ENCODE data around the gene TMEM208.
A peak's percentile ranks its signal among the peaks of the same experiment; 100 is the strongest.

TMEM208 gene

DNA sequence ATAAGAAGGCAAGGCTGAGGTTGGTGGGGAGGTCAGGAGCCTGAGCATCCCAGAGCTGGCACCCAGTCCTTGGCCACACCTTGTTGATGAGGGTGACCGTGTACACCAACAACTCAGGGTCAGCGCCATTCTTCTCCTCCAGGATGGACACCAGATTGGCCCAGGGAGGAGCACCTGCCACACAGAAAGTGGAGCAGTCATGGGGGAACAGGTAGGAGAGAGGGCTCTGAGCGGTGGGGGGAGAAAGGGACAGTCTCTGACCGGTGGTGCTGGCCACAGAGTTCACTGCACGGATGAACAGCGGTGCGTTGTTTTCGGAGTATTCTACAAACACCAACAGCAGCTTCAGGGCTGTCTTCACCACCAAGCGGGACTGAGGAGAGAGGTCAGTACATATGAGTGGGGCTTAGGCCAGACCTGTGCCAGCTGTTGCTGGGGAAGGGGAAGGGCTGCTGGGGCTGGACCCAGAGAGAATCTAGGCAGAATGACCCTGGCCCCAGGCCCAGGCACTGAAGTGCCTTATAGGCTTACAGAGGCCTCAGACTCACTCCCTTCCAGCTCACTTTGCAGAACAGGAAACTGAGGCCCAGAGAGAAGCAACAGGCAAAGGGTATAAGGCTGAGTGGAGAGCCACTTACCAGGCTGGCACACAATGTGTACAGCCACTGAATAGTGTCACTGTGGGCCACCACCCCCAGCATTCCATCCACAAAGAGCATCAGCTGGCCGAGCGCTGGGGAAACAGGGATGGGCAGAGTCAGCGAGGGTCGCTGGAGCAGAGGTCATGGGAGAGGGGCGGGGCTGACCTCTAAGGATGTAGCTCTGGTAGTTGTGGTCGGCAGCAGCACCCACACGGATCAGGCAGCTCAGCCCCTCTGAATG, 10.7 kb downstream of the TMEM208 start:
- no peaks in the 10 kb centered on the region for H3K27me3 ChIP-seq (ENCODE audit: insufficient read depth, low read length)
- no peak overlapping the region for H3K27ac ChIP-seq (ENCODE audit: low read depth, low read length)
- H3K79me2 ChIP-seq (ENCODE audit: control insufficient read depth, insufficient read depth, low read length, unreplicated experiment): peaks cover 27% of the 10 kb centered on the region
- no peak overlapping the region for H3K4me3 ChIP-seq (ENCODE audit: low read depth, low read length)
- H3K4me1 ChIP-seq (ENCODE audit: control insufficient read depth, insufficient read depth, low read length, unreplicated experiment): peaks cover 32% of the 10 kb centered on the region
- H2AFZ ChIP-seq (ENCODE audit: low read length, unreplicated experiment): no peak overlapping the region
- peaks cover 31% of the 10 kb centered on the region; the same call in 1 of the 2 replicates for H3K36me3 ChIP-seq (ENCODE audit: insufficient read depth, low read length)

DNA sequence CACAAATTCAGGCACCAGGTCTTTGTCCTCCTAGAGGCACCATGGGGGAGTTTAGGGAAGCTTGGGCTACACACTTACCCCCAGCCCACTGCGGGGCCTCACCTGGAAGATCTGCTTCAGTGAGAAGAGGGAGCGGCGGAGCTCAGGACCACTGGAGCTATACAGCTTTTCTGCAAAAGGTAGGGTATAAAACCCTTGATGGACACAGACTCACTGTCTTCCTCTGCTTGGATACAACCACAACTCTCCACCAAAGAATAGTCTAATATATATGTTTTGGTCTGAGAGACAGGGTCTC, 11.3 kb downstream of the TMEM208 start:
- Histone ChIP-seq H2AFZ (ENCODE audit: low read length, unreplicated experiment) (no peak overlapping the region), H3K27me3 (ENCODE audit: insufficient read depth, low read length) (no peaks in the 10 kb centered on the region), H3K4me3 (ENCODE audit: low read depth, low read length) (no peak overlapping the region), H3K4me1 (ENCODE audit: control insufficient read depth, insufficient read depth, low read length, unreplicated experiment) (peaks cover 36% of the 10 kb centered on the region), H3K27ac (ENCODE audit: low read depth, low read length) (no peak overlapping the region), H3K79me2 (ENCODE audit: control insufficient read depth, insufficient read depth, low read length, unreplicated experiment) (peaks cover 30% of the 10 kb centered on the region), H3K36me3 (ENCODE audit: insufficient read depth, low read length) (peaks cover 31% of the 10 kb centered on the region; the same call in 1 of the 2 replicates)

DNA sequence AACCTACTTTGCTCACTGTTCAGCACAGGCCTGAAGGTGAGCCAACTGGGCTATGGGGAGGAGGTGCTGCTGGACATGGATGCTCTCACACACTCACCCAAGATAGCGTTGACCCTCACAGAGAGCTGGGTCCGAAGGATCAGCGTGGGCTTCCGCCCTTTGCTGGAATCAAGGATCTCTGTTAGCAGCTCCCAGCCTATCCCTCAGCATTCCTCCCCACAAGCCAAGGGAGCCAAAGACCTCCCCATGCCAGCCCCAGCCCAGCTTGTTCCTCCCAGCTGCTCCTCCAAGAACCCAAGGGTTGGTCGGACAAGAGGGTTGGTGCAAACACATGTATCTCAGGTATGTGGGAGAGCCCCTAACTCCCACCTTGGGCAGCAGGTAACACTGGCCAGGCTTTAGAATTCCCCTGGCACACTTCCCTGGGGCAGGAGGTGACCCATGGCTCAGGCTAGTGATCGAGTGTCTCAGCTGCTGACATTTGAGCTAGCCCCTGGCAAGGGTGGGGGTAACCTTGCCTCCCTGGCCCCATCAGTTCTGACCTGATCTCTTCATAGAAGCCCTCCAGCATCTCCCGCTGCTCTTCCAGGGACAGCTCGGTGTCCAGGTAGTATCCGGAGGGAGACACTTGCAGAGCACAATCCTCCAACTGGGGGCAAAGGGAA, 12.0 kb downstream of the TMEM208 start:
- Histone ChIP-seq H3K27ac (ENCODE audit: low read depth, low read length) (0 out of 2 replicates have a peak overlapping the region, but pooled peaks have one; percentile 98), H3K36me3 (ENCODE audit: insufficient read depth, low read length) (peaks cover 31% of the 10 kb centered on the region; the same call in 1 of the 2 replicates), H3K27me3 (ENCODE audit: insufficient read depth, low read length) (no peaks in the 10 kb centered on the region), H3K79me2 (ENCODE audit: control insufficient read depth, insufficient read depth, low read length, unreplicated experiment) (peaks cover 37% of the 10 kb centered on the region), H3K4me1 (ENCODE audit: control insufficient read depth, insufficient read depth, low read length, unreplicated experiment) (peaks cover 43% of the 10 kb centered on the region), H3K4me3 (ENCODE audit: low read depth, low read length) (no peak overlapping the region), H2AFZ (ENCODE audit: low read length, unreplicated experiment) (no peak overlapping the region)

DNA sequence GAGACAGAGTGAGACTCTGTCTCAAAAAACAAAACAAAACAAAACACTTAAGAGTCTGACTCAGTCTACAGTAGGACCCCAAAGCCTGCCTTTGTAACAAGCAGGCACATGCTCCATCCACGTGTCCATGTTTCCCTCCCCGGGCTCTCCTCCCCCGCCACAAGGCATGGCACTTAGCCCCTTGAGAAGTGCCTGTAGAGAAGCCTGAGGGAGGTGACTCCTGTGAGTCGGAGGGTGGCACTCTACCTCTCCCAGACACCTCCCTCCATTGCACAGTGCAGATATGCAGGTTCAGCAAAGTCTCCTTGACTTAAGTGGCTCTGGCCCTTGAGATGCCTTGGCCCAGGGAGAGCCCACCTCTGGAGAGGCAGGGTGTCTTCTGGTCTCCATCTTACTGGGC, 13.6 kb downstream of the TMEM208 start:
- Histone ChIP-seq H3K79me2 (ENCODE audit: control insufficient read depth, insufficient read depth, low read length, unreplicated experiment) (peaks cover 47% of the 10 kb centered on the region), H3K27ac (ENCODE audit: low read depth, low read length) (peak overlapping the region; percentile 98), H2AFZ (ENCODE audit: low read length, unreplicated experiment) (no peak overlapping the region), H3K27me3 (ENCODE audit: insufficient read depth, low read length) (no peaks in the 10 kb centered on the region), H3K36me3 (ENCODE audit: insufficient read depth, low read length) (peaks cover 24% of the 10 kb centered on the region; the same call in 1 of the 2 replicates), H3K4me1 (ENCODE audit: control insufficient read depth, insufficient read depth, low read length, unreplicated experiment) (peaks cover 54% of the 10 kb centered on the region), H3K4me3 (ENCODE audit: low read depth, low read length) (no peak overlapping the region)

DNA sequence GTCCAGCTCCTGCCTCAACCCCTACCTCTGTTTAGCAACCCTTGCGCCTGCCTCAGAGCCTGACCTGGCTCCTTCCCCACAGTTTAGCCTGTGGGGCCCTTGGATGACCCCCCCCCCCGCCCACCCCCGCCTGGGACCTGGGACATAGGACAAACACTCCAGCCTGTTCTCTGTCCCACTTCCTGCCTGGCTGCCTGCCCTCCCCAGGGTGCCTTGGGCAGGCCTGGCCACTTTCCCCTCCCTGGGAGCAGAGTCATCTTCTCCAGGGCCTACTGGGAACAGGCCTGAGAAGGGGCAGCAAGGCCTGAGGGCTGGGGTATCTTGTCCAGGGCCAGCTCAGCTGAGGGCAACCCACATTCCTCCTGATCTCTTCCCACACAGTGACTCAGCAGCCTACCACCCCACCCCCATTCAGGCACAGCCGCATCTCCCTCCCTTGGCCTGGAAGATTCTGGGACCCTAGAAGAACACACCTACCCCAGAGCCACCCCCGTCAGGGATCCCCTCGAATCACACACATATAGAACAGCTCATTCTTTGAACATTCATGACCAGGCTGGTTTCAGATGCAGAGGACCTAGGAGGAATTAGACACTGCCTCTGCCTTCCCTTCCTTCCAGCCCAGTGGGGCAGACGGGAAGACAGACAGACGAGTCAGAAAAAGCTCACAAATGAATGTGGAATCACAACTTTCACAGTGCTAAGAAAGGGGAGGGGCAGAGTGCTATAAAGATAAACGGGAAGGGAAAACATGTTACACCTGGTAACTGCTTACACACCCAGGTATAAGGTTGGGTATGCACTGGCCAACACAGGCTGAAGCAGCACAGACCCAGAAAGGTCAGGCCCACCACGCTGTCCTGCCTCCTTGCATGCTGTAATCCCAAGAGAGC, 14.3 kb downstream of the TMEM208 start:
- H3K79me2 ChIP-seq (ENCODE audit: control insufficient read depth, insufficient read depth, low read length, unreplicated experiment): peaks cover 47% of the 10 kb centered on the region
- no peaks in the 10 kb centered on the region for H3K27me3 ChIP-seq (ENCODE audit: insufficient read depth, low read length)
- peaks cover 54% of the 10 kb centered on the region for H3K4me1 ChIP-seq (ENCODE audit: control insufficient read depth, insufficient read depth, low read length, unreplicated experiment)

DNA sequence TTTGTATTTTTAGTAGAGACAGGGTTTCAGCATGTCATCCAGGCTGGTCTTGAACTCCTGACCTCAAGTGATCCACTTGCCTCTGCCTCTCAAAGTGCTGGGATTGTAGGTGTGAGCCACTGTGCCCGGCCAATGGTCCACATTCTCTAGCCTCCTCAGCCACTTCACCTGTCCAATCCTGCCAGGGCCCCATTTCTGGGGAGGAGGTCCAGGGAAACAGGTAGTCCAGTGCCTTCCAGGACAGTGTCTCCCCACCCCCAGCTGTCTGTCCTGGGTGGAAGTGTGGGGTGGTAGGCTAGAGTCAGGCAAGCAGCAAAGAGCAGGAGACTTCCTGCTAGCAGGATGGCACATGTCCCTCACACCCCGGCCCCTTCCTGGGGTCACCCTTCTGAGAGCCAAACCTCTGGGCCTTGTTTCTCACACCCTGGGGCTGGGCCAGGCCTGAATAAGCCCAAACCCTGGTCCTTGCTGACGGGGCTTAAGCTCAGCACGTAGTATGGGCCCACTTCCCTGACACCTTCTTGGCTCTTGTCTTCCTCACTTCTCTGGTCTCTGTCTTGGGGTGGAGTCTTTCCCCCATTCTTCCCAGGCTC, 15.3 kb downstream of the TMEM208 start:
- peaks cover 54% of the 10 kb centered on the region for H3K79me2 ChIP-seq (ENCODE audit: control insufficient read depth, insufficient read depth, low read length, unreplicated experiment)

More for the DNA sequence above, 14.3 kb downstream of the TMEM208 start:
- H3K27ac ChIP-seq (ENCODE audit: low read depth, low read length): peak overlapping the region; percentile 98
- peak overlapping the region; percentile 74 for H2AFZ ChIP-seq (ENCODE audit: low read length, unreplicated experiment)
- H3K36me3 ChIP-seq (ENCODE audit: insufficient read depth, low read length): peaks cover 18% of the 10 kb centered on the region; the same call in 1 of the 2 replicates
- peak overlapping the region; percentile 39; the same call in 1 of the 2 replicates for H3K4me3 ChIP-seq (ENCODE audit: low read depth, low read length)

DNA sequence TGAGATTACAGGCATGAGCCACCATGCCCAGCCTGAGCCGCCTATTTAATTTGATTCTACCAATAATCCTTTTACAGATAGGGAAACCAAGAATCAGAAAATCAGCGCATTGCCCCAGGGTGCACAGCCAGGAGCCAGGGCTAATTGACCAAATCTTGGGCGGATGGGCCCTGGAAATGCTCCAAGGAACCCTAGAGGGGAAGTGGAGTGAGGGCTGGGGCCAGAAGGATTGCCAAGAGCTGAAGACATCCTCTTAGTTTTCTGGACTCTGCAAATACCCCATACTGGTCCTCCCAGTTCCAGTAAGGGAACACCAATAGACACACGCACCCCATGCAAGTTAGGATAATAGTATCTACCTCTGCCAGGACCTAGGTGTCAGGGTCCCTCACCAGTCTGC, 16.6 kb downstream of the TMEM208 start:
- no peak overlapping the region for H2AFZ ChIP-seq (ENCODE audit: low read length, unreplicated experiment)
- peaks cover 52% of the 10 kb centered on the region for H3K79me2 ChIP-seq (ENCODE audit: control insufficient read depth, insufficient read depth, low read length, unreplicated experiment)
- H3K27me3 ChIP-seq (ENCODE audit: insufficient read depth, low read length): no peaks in the 10 kb centered on the region
- peaks cover 60% of the 10 kb centered on the region for H3K4me1 ChIP-seq (ENCODE audit: control insufficient read depth, insufficient read depth, low read length, unreplicated experiment)
- peak overlapping the region; percentile 81 for H3K27ac ChIP-seq (ENCODE audit: low read depth, low read length)
- H3K36me3 ChIP-seq (ENCODE audit: insufficient read depth, low read length): peaks cover 2% of the 10 kb centered on the region; the same call in 1 of the 2 replicates
- H3K4me3 ChIP-seq (ENCODE audit: low read depth, low read length): peak overlapping the region; percentile 49

More for the DNA sequence above, 15.3 kb downstream of the TMEM208 start:
- Histone ChIP-seq H3K27me3 (ENCODE audit: insufficient read depth, low read length) (no peaks in the 10 kb centered on the region), H2AFZ (ENCODE audit: low read length, unreplicated experiment) (no peak overlapping the region), H3K36me3 (ENCODE audit: insufficient read depth, low read length) (peaks cover 10% of the 10 kb centered on the region; the same call in 1 of the 2 replicates), H3K4me3 (ENCODE audit: low read depth, low read length) (no peak overlapping the region), H3K4me1 (ENCODE audit: control insufficient read depth, insufficient read depth, low read length, unreplicated experiment) (peaks cover 54% of the 10 kb centered on the region), H3K27ac (ENCODE audit: low read depth, low read length) (peak overlapping the region; percentile 98)

DNA sequence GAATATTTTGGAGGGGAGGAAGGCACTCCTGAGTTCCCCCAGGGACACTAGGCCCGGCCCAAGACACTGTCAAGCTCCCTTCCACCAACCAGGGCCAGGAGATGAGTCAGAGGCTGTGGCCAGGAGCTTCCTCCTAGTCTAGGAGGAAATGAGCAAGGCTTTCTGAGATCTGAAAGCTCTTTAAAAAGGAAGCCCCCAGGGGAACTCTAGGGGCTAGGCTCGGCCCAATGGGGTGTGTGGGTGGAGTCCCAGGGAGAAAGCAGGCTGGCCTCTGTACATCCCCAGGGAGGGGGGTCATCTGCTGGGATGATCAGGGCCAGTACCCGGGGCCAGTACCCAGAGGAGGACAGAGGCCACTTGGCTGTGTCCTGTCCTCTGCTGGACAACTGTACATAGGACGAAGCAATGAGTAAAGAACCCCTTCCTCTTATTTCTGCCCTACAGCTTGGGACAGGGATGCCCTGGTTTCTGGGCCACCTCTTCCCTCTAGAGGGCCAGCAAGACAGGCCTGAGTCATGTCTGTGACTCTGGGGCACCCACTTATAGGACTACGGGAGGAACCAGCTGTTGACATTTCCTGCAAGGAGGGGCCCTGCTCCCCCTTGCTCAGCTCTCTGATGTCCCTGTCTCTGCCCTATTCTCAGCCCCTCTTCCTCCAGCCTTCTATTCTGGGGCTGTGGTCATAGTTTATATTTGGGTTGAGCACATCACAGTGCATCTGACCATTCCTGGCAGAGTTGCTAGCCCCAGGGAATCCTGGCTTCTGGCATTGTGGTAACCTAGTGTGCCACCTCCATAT, 17.7 kb downstream of the TMEM208 start:
- H3K27ac ChIP-seq (ENCODE audit: low read depth, low read length): peak overlapping the region; percentile 81
- H2AFZ ChIP-seq (ENCODE audit: low read length, unreplicated experiment): no peak overlapping the region
- H3K4me3 ChIP-seq (ENCODE audit: low read depth, low read length): peak overlapping the region; percentile 90
- H3K27me3 ChIP-seq (ENCODE audit: insufficient read depth, low read length): no peaks in the 10 kb centered on the region
- no peaks in the 10 kb centered on the region for H3K36me3 ChIP-seq (ENCODE audit: insufficient read depth, low read length)
- H3K4me1 ChIP-seq (ENCODE audit: control insufficient read depth, insufficient read depth, low read length, unreplicated experiment): peaks cover 62% of the 10 kb centered on the region
- H3K79me2 ChIP-seq (ENCODE audit: control insufficient read depth, insufficient read depth, low read length, unreplicated experiment): peaks cover 41% of the 10 kb centered on the region

DNA sequence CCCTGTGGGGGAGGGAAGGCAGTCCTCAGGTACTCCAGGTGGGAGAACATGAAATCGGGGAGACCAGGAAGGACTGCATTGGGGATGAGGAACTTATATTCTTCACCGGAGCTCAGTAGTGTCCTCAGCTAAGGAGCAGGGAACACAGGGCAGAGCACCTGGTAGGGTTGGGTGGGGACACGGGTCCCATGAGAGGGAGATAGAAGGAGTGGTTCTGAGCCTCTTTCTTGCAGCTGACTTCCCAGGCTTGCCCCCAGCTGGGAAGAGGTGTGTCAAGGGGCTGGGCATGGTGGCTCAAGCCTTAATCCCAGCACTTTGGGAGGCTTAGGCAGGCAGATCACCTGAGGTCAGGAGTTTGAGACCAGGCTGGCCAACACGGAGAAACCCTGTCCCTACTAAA, 18.3 kb downstream of the TMEM208 start:
- Histone ChIP-seq H3K4me1 (ENCODE audit: control insufficient read depth, insufficient read depth, low read length, unreplicated experiment) (peaks cover 62% of the 10 kb centered on the region), H3K27ac (ENCODE audit: low read depth, low read length) (peak overlapping the region; percentile 81), H3K79me2 (ENCODE audit: control insufficient read depth, insufficient read depth, low read length, unreplicated experiment) (peaks cover 36% of the 10 kb centered on the region), H3K27me3 (ENCODE audit: insufficient read depth, low read length) (no peaks in the 10 kb centered on the region), H3K4me3 (ENCODE audit: low read depth, low read length) (peak overlapping the region; percentile 90), H3K36me3 (ENCODE audit: insufficient read depth, low read length) (no peaks in the 10 kb centered on the region), H2AFZ (ENCODE audit: low read length, unreplicated experiment) (no peak overlapping the region)
